Activated CD4-positive, alpha-beta T cell treated with anti-CD3 and anti-CD28 coated beads, Interleukin-2, amount 50 U/mL, for 4 hours (primary cell): ENCODE results near the gene HOXB7.

Source experiments
- DNase-seq, 2 experiments: peaks; one replicate each; pipeline ENCODE4 v3.0.0-alpha.2; 2020

The HOXB7 gene

GRCh38 chr17:48606892-48607614 is 3.8 kb downstream of the HOXB7 start:
- no peak for DNase-seq

GRCh38 chr17:48605991-48606891 is 4.6 kb downstream of the HOXB7 start:
- no peak for DNase-seq

- no peak for DNase-seq
Observed at GRCh38 chr17:48605409-48605919, 5.4 kb downstream of the HOXB7 start.

- DNase-seq, result no peak
Observed at GRCh38 chr17:48604770-48605329, 6.0 kb downstream of the HOXB7 start, which contains the start of gene HOXB6. HOXB6 (minus strand) TSS chr17:48604986; CDS start chr17:48598150, 6,836 bp downstream.

- DNase-seq, result no peak
Observed at GRCh38 chr17:48603959-48604769, 6.7 kb downstream of the HOXB7 start.

GRCh38 chr17:48601539-48602425 is 9.0 kb downstream of the HOXB7 start:
- no peak for DNase-seq

GRCh38 chr17:48601207-48601538 is 9.6 kb downstream of the HOXB7 start:
- no peak for DNase-seq

GRCh38 chr17:48600244-48601098 is 10.3 kb downstream of the HOXB7 start:
- DNase-seq, result no peak

- DNase-seq, result no peak
Observed at GRCh38 chr17:48599354-48599753, 11.5 kb downstream of the HOXB7 start.

GRCh38 chr17:48598736-48599135 is 12.1 kb downstream of the HOXB7 start:
- DNase-seq, result no peak

GRCh38 chr17:48597778-48598631 is 12.8 kb downstream of the HOXB7 start:
- DNase-seq, result no peak

GRCh38 chr17:48597528-48597777 is 13.4 kb downstream of the HOXB7 start:
- no peak for DNase-seq

GRCh38 chr17:48596735-48597527 is 13.9 kb downstream of the HOXB7 start:
- no peak for DNase-seq

- peak in 1 of 2 experiments; percentile 45 for DNase-seq
Observed at GRCh38 chr17:48596000-48596734, 14.7 kb downstream of the HOXB7 start.

- no peak for DNase-seq
Observed at GRCh38 chr17:48595278-48595999, 15.4 kb downstream of the HOXB7 start.

GRCh38 chr17:48594538-48595277 is 16.1 kb downstream of the HOXB7 start:
- no peak for DNase-seq
